CD4-positive, alpha-beta T cell (primary cell): ENCODE data around the gene SNCAIP. TPM values are rescaled to one million over a fixed set of nuclear protein-coding genes. Genes with fewer than 3 reads are reported as not detected.

ENCODE experiments used
- ATAC-seq: fragments of 200-7000 bp; cut with Tn5 transposase; one replicate; pipeline ENCODE4 v1.10.0; 2022; ENCODE audit warnings: mild to moderate bottlenecking; ENCODE audit not compliant: poor library complexity
- CTCF ChIA-PET: fragments of 350-600 bp; sonication (Branson Sonifier 250); formaldehyde crosslinking; loops from one replicate; lab custom pipeline; 2021; ENCODE audit warnings: antibody characterized with exemption, inconsistent platforms; lab: Charles Lee
- POLR2A ChIA-PET: fragments of 350-600 bp; sonication (Branson Sonifier 250); formaldehyde crosslinking; loops from one replicate; lab custom pipeline; 2021; ENCODE audit warnings: antibody characterized with exemption, inconsistent platforms; lab: Charles Lee
- DNase-seq, 14 experiments: peaks; one replicate each; pipeline ENCODE4 v3.0.0-alpha.2; 2013 to 2020; ENCODE audit warnings: mixed read lengths in 2 of 14
- H3K27ac ChIP-seq, 2 donors: one replicate each; pipeline versions ENCODE4 v1.5.1 to v1.7.0; 2013; ENCODE audit warnings: low read length in 2 of 2, low read depth in 1 of 2, mild to moderate bottlenecking in 1 of 2
- H3K27me3 ChIP-seq, 2 experiments: 1 replicate in 1 of 2; 2 replicates in 1 of 2; pipeline versions ENCODE4 v1.6.1 to v1.7.0; 2013; ENCODE audit warnings: low read length in 2 of 2, control low read depth in 1 of 2, mild to moderate bottlenecking in 1 of 2, moderate library complexity in 1 of 2; ENCODE audit not compliant: insufficient read depth in 2 of 2, control insufficient read depth in 1 of 2
- H3K36me3 ChIP-seq: one replicate; pipeline ENCODE4 v1.6.1; 2013; ENCODE audit warnings: low read length, control low read depth; ENCODE audit not compliant: insufficient read depth
- H3K4me1 ChIP-seq: one replicate; pipeline ENCODE4 v1.6.1; 2013; ENCODE audit warnings: low read length, control low read depth; ENCODE audit not compliant: insufficient read depth
- H3K4me3 ChIP-seq: one replicate; pipeline ENCODE4 v1.5.1; 2013; ENCODE audit warnings: mild to moderate bottlenecking, low read length, moderate library complexity
- H3K9me3 ChIP-seq, 2 experiments: 1 replicate in 1 of 2; 2 replicates in 1 of 2; pipeline versions ENCODE4 v1.6.1 to v1.7.0; 2013; ENCODE audit warnings: low read length in 2 of 2, mild to moderate bottlenecking in 2 of 2, control low read depth in 1 of 2, moderate library complexity in 1 of 2; ENCODE audit not compliant: control insufficient read depth in 1 of 2, insufficient read depth in 1 of 2
- H3K27ac Mint-ChIP-seq: one replicate; pipeline ENCODE4 v1.8.0; 2020; ENCODE audit warnings: mixed read lengths
- H3K27me3 Mint-ChIP-seq: one replicate; pipeline ENCODE4 v1.8.0; 2021; ENCODE audit warnings: mixed read lengths
- H3K36me3 Mint-ChIP-seq: one replicate; pipeline ENCODE4 v1.8.0; 2021; ENCODE audit warnings: low read depth, mixed read lengths
- H3K4me1 Mint-ChIP-seq: one replicate; pipeline ENCODE4 v1.8.0; 2021; ENCODE audit warnings: low read depth, mixed read lengths
- H3K4me3 Mint-ChIP-seq: one replicate; pipeline ENCODE4 v1.8.0; 2020; ENCODE audit warnings: mild to moderate bottlenecking, mixed read lengths
- H3K9me3 Mint-ChIP-seq: one replicate; pipeline ENCODE4 v1.8.0; 2020; ENCODE audit warnings: mixed read lengths
- intact Hi-C, 2 experiments: fragments of 100-400 bp; cut with DNase I in 1 of 2; cut with micrococcal nuclease in 1 of 2; formaldehyde crosslinking; loops; one replicate each; pipeline versions ENCODE4 v1.15.1 to v1.9.0; 2023 to 2025; cut with DNase I, micrococcal nuclease
- total RNA-seq, 174 experiments: library from RNA in 2 of 174; stranded (reverse) in 2 of 174; gene quantifications; one replicate each; pipeline ENCODE4 v1.2.3 and lab custom pipeline; 2021 to 2026
- TF ChIP-seq, protein P1 (sequence below): fragments of 200-600 bp; IDR thresholded peaks from one replicate; pipeline ENCODE4 v1.8.0; 2022; ENCODE audit warnings: antibody characterized with exemption, mild to moderate bottlenecking

SNCAIP gene
- total RNA-seq, 2 experiments from 2014 or later: not detected

DNA sequence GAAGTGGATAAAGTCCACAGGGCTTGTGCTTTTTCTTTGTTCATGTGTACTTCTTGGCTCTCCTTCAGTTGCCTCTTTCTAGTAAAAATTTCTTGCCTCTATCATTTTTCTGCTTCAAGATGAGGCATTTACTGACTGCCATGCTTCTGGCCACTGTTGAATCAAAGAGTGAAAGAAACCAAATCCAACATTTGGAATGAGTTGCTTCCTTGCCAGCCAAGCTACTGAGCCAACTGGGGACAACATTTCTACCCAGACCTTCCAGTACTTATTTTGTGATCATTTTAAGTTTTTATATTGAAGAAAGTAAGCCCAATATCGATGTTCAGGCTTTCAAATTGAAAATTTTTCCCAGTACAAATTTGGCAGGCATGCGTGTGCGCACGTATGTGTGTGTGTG, 73.2 kb downstream of the SNCAIP start:
- POLR2A ChIA-PET: no interaction called here

DNA sequence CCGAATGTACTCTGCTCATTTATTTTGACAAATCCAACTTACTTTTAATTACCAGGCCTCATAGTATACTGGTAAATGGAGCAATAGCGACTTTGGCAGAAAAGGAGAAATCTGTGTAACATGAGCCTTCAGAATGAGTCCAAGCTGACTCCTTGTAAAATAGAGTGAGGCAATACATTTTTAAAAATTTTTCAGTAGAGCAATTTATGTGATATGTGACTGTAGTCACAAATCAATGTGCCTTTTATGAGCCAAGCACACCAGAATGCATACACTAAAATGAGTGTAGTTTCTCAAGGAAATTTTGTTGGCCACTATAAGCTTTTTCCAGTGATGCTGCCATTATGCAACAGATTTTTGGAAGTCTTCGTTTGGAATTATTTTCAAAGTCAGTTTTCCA, 73.8 kb downstream of the SNCAIP start:
- ChIA-PET POLR2A (no interaction called here), CTCF (no interaction called here)
- intact Hi-C loops: no loop called here
- Histone ChIP-seq H3K9me3 (no peaks in the 10 kb centered on the region), H3K36me3 (no peaks in the 10 kb centered on the region), H3K27me3 (no peaks in the 10 kb centered on the region), H3K27ac (no peak overlapping the region), H3K4me3 (no peak overlapping the region), H3K4me1 (no peaks in the 10 kb centered on the region)
- Mint-ChIP-seq H3K27ac (no peak overlapping the region), H3K27me3 (peaks cover 4% of the 10 kb centered on the region), H3K4me1 (no peaks in the 10 kb centered on the region), H3K4me3 (no peak overlapping the region), H3K9me3 (no peaks in the 10 kb centered on the region), H3K36me3 (no peaks in the 10 kb centered on the region)
- ATAC-seq (no peak), DNase-seq (no peak)
- TF ChIP-seq, protein P1, sequence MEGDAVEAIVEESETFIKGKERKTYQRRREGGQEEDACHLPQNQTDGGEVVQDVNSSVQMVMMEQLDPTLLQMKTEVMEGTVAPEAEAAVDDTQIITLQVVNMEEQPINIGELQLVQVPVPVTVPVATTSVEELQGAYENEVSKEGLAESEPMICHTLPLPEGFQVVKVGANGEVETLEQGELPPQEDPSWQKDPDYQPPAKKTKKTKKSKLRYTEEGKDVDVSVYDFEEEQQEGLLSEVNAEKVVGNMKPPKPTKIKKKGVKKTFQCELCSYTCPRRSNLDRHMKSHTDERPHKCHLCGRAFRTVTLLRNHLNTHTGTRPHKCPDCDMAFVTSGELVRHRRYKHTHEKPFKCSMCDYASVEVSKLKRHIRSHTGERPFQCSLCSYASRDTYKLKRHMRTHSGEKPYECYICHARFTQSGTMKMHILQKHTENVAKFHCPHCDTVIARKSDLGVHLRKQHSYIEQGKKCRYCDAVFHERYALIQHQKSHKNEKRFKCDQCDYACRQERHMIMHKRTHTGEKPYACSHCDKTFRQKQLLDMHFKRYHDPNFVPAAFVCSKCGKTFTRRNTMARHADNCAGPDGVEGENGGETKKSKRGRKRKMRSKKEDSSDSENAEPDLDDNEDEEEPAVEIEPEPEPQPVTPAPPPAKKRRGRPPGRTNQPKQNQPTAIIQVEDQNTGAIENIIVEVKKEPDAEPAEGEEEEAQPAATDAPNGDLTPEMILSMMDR: no peak

More for the DNA sequence above, 73.2 kb downstream of the SNCAIP start:
- Histone ChIP-seq H3K27me3 (no peaks in the 10 kb centered on the region), H3K27ac (no peak overlapping the region), H3K4me3 (no peak overlapping the region), H3K9me3 (no peaks in the 10 kb centered on the region), H3K36me3 (no peaks in the 10 kb centered on the region), H3K4me1 (no peaks in the 10 kb centered on the region)
- TF ChIP-seq, protein P1: no peak
- no peak for DNase-seq
- Mint-ChIP-seq H3K4me3 (no peak overlapping the region), H3K36me3 (no peaks in the 10 kb centered on the region), H3K27ac (no peak overlapping the region), H3K4me1 (no peaks in the 10 kb centered on the region), H3K9me3 (no peaks in the 10 kb centered on the region), H3K27me3 (peaks cover 4% of the 10 kb centered on the region)
- no peak for ATAC-seq
- intact Hi-C loops: no loop called here
- CTCF ChIA-PET: no interaction called here

DNA sequence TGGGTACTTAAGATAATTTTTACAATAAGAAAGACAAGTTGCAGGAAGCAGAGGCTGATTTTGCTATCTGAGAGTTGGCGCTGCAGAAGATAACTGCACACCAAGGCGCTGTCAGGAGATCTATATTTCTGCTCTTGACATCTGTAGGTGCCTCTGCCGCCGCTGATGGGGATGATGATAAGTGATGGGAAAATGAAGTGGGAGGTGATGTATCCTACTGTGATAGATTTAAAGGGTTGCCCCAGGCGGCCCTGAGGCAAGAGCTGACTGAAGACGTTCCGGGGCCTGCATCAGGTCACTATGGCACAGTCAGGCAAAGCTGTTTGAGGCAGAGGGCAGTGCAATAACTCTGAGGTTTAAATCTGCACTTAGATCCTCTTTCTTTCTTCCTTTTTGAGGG, 78.1 kb downstream of the SNCAIP start:
- H3K9me3 ChIP-seq: no peaks in the 10 kb centered on the region
- DNase-seq (no peak), ATAC-seq (no peak)
- H3K36me3 Mint-ChIP-seq: no peaks in the 10 kb centered on the region
- ChIA-PET POLR2A (no interaction called here), CTCF (no interaction called here)
- no peak overlapping the region for H3K27ac Mint-ChIP-seq
- no peaks in the 10 kb centered on the region for H3K36me3 ChIP-seq
- no peaks in the 10 kb centered on the region for H3K27me3 ChIP-seq
- intact Hi-C loops: no loop called here
- no peaks in the 10 kb centered on the region for H3K4me1 Mint-ChIP-seq
- H3K27me3 Mint-ChIP-seq: peaks cover 4% of the 10 kb centered on the region
- H3K27ac ChIP-seq: no peak overlapping the region
- no peaks in the 10 kb centered on the region for H3K4me1 ChIP-seq
- no peak overlapping the region for H3K4me3 Mint-ChIP-seq
- H3K9me3 Mint-ChIP-seq: no peaks in the 10 kb centered on the region
- H3K4me3 ChIP-seq: no peak overlapping the region
- TF ChIP-seq, protein P1: no peak
